Endometrial microvascular endothelial cells (primary cell): ENCODE results near the gene PODXL2. TPM values are rescaled to one million over a fixed set of nuclear protein-coding genes. Genes with fewer than 3 reads are reported as not detected.

Experiments
- in situ Hi-C: cut with HindIII; loops from 2 replicates; pipeline ENCODE4 v1.10.0; 2017; ENCODE audit warnings: low sequenced_read_pairs, low pct_unique_long_range_greater_than_20kb; ENCODE audit errors: inconsistent ontology term
- total RNA-seq: library from RNA; depleted of rRNA; stranded (reverse); fragments of >200 nt; gene quantifications from one replicate; pipeline ENCODE4 v1.2.3, GENCODE V29; 2015; ENCODE audit errors: inconsistent ontology term

PODXL2 gene
- total RNA-seq: 0.09 TPM

GRCh38 chr3:127628788-127629466 lies at the start of gene PODXL2:
Gene PODXL2 (plus strand): TSS chr3:127629185. CDS start chr3:127629220, 35 bp downstream.
- in situ Hi-C loops: no loop called here

GRCh38 chr3:127580327-127581060 lies 48.5 kb upstream of the PODXL2 start:
- in situ Hi-C loops: no loop called here

- in situ Hi-C loops: no loop called here
Measured at GRCh38 chr3:127584734-127585133, 44.3 kb upstream of the PODXL2 start.

- in situ Hi-C loops: no loop called here
Measured at GRCh38 chr3:127585163-127585812, 43.7 kb upstream of the PODXL2 start.

GRCh38 chr3:127585813-127586413 lies 43.1 kb upstream of the PODXL2 start:
- in situ Hi-C loops: no loop called here

- in situ Hi-C loops: no loop called here
Measured at GRCh38 chr3:127587876-127588275, 41.1 kb upstream of the PODXL2 start.

GRCh38 chr3:127588806-127589577 lies 40.0 kb upstream of the PODXL2 start:
- in situ Hi-C loops: no loop called here

GRCh38 chr3:127589600-127590281 lies 39.2 kb upstream of the PODXL2 start:
- in situ Hi-C loops: no loop called here

- in situ Hi-C loops: no loop called here
Measured at GRCh38 chr3:127590282-127590592, 38.7 kb upstream of the PODXL2 start.

- in situ Hi-C loops: no loop called here
Measured at GRCh38 chr3:127590593-127591465, 38.2 kb upstream of the PODXL2 start, which contains the start of gene TPRA1. Gene TPRA1 (minus strand): TSS chr3:127590733. CDS start chr3:127580146, 10,587 bp downstream.

- in situ Hi-C loops: no loop called here
Measured at GRCh38 chr3:127593178-127593577, 35.8 kb upstream of the PODXL2 start.

- in situ Hi-C loops: no loop called here
Measured at GRCh38 chr3:127595303-127595702, 33.7 kb upstream of the PODXL2 start.

- in situ Hi-C loops: no loop called here
Measured at GRCh38 chr3:127597020-127597771, 31.8 kb upstream of the PODXL2 start.

GRCh38 chr3:127598841-127599570 lies 30.0 kb upstream of the PODXL2 start:
- in situ Hi-C loops: no loop called here

GRCh38 chr3:127600749-127601456 lies 28.1 kb upstream of the PODXL2 start:
- in situ Hi-C loops: no loop called here

GRCh38 chr3:127604035-127604434 lies 24.9 kb upstream of the PODXL2 start:
- in situ Hi-C loops: no loop called here
